NCI-H2227 (cell line): Measurements from ENCODE around the gene HDAC10.
A peak's percentile ranks its signal among the peaks of the same experiment; 100 is the strongest.

Experiments
- DNase-seq: peaks from one replicate; lab custom pipeline; 2025; ENCODE audit not compliant: unreplicated experiment; lab: John Stamatoyannopoulos, UW

Gene HDAC10

GRCh38 chr22:50257041-50257440 is 6.0 kb upstream of the HDAC10 start:
- no peak for DNase-seq

DNA sequence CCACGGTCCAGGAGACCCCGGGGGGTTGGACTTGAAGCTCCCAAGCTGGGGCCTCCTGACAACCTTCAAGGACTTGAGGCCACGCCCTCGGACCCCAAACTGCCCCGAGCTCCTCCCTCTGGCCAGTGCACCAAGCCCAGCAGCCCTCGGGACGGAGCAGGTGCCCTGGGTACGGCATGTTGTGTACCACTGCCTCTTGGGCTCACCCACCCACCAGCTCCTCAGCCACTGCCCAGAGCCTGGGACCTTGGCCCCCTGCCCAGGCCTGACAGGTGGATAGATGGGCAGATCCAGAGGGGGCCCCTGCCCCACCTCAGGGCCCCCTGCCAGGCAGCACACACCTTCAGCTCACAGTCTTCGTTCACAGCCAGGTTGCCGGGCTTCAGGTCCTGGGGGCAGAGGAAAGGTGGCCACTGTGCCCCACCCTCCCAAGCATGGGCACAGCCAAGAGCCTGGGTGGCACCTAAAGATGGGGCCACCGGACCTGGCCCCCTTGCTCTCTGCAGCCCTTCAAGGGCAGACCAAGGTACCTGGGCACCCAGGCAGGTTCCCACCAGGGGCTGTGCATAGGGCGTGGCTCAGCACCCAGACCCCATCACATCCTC is 5.3 kb upstream of the HDAC10 start:
- no peak for DNase-seq

GRCh38 chr22:50255607-50256006 is 4.5 kb upstream of the HDAC10 start:
- no peak for DNase-seq

DNA sequence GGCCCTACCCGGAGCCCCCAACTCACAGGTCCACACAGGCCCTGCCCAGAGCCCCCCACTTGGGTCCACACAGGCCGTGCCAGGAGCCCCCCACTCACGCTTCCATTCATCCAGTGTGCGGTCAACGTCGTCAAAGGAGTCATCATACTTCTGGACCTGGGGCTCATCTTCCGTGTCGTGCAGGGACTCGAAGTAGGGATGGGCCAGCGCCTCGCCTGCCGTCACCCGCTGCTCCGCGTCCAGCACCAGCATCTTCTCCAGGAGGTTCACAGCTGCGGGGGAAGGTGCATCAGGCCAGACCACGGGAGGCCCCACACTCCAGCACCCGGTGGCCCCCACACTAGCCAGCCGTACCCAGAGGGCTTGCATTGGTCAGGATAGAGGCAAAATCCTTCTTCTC is 4.0 kb upstream of the HDAC10 start:
- no peak for DNase-seq

DNA sequence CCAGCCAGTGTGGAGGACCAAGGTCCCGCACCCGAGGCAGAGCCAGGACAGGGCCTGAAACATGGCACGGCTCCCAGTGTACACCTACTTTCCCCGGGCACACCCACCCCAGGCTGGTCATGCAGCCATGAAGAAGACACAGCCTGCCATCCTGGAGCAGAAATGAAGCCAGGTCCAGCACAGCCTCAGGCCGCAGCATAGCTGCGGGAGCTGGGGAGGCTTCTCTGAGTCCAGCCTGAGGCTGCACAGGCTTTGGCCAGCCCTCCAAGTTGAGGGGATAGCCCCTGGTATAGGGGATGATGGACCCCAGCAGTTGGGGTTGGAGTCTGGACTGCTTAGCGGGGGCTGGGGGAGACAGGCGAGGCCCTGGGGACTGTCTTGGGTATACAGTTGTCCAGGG is 2.9 kb upstream of the HDAC10 start:
- no peak for DNase-seq

- no peak for DNase-seq
Observed at GRCh38 chr22:50253046-50253915, 2.2 kb upstream of the HDAC10 start.

DNA sequence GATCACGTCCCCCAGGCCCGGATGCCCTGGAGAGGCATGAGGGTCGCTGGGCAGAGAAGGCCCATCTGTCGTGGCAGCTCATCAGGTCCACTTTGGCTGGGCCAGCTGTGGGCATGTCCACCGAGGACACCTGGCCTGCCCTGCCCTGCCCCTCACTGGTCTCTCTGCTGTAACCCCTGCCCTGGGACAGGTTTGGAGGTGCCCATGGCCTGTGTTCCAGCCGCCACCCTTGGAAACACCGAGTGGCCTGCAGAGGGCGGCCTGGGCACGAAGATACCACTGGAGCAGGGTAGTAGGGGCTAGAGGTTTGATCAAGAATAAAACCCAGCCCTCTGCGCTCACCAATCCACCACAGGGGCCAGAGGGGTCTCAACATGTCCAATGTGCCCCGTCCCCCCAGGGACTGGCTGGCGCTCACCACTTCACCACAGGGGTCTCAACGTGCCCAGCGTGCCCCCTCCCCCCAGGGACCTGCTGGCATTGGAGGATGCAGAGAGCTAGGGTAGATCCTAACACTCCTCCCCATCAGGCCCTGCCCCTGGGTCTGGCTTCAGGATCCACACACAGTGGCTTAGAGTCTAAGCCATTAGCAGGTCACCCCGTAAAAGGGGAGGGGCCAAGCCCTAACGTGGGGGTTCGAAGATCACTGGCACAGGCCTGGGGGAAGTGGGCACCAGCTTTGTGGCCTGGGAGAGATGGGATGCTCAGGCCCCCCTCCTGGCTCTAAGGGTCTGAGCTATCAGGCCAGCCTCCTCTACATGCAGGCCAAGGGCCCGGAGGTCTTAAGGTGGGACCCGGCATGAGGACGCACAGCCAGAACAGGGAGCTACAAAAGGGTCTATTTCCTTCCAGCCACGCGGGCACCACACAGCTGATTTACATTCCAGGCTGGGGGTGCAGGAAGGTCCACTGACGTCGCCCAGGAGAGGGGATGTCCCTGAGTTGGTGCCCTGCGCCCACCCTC is 1.3 kb upstream of the HDAC10 start:
- peak; percentile 32 for DNase-seq

GRCh38 chr22:50251477-50252081 is 514 bp upstream of the HDAC10 start:
- no peak for DNase-seq

GRCh38 chr22:50250249-50250554 is 863 bp downstream of the HDAC10 start:
- DNase-seq, result no peak

DNA sequence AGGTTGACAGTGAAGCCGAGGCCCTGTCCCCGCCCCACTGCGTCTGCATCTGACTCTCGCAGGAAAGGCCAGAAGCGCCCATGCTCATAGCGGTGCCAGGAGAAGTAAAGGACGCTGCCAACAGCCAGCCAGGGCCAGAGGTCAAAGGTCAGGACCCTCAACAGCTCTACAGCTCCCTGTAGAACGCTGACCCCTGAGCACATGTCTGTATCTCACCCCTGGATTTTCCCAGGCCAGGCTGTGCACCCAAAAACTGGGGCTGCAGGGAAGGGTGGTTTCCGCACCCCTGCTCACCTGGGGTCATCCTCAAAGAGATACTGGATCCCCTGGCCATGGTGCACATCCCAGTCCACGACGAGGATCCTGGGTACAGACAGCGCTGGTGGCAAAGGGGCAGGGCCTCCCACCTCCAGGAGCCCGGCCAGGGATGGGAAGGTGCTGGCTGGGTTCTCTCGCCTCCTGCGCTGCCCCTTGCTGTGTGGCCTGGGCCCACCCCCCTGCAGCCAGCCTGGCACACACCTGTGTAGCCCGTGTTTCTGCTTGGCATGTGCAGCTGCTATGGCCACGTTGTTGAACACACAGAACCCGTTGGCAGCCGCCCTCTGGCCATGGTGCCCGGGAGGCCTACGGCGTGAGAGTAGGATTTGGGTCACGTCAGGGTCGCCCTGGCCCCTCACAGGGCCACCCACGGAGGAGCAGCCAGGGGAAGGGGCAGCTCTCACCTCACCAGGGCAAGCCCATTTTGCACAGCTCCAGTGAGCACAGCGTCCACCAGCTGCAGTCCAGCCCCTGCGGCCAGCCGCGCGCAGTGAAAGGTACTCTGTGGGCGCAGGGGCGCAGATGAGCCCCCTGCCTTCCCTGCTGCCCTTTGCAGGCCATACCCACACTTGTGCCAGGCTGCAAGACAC is 1.5 kb downstream of the HDAC10 start:
- no peak for DNase-seq

DNA sequence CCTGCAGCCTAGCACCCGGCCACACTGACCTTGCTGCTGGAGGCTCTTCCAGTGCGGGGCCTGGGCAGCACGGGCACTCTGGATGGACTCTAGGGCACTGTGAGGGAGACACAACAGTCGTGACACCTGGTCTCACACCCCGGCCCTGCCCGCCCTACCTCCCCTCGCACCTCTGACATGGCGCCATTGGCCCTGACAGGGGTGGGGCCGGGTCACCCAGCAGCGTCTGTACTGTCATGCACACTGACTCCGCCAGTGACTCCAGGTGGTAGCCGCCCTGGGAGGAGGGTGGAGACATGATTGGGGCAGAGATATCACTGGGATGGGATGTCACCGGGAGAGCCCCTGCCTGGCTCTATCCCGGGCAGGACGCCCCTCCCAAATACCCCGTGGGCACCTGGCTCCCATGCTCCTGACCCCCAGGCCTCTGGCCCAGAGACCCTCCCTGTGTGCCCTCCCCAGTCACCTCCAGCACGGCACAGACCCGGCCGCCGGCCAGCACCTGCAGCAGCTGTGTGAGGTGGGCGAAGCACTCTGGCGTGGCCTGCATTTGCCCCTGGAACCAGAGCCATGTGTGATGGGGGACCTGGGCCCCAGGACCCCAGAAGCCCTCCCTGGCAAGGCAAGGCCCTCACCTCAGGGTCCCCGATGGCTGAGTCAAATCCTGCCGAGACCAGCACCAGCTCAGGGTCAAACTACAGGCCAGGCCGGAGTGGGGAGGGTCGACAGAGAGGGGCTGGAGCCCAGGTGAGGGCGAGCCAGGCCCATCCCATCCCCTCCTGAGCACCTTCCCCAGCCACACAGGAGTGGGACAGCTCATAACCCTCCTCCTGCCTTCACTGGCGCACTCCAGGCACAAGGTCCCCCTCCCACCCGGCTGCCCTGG is 2.6 kb downstream of the HDAC10 start:
- DNase-seq, result no peak

GRCh38 chr22:50247748-50248147 is 3.3 kb downstream of the HDAC10 start:
- DNase-seq, result peak; percentile 87

- no peak for DNase-seq
Observed at GRCh38 chr22:50246242-50247175, 4.6 kb downstream of the HDAC10 start.

- DNase-seq, result no peak
Observed at GRCh38 chr22:50245214-50246072, 5.6 kb downstream of the HDAC10 start.

- peak; percentile 92 for DNase-seq
Observed at GRCh38 chr22:50244420-50245213, 6.4 kb downstream of the HDAC10 start, which contains the start of gene TUBGCP6. Gene TUBGCP6 (minus strand): TSS chr22:50245023. CDS start chr22:50244459, 564 bp downstream.

DNA sequence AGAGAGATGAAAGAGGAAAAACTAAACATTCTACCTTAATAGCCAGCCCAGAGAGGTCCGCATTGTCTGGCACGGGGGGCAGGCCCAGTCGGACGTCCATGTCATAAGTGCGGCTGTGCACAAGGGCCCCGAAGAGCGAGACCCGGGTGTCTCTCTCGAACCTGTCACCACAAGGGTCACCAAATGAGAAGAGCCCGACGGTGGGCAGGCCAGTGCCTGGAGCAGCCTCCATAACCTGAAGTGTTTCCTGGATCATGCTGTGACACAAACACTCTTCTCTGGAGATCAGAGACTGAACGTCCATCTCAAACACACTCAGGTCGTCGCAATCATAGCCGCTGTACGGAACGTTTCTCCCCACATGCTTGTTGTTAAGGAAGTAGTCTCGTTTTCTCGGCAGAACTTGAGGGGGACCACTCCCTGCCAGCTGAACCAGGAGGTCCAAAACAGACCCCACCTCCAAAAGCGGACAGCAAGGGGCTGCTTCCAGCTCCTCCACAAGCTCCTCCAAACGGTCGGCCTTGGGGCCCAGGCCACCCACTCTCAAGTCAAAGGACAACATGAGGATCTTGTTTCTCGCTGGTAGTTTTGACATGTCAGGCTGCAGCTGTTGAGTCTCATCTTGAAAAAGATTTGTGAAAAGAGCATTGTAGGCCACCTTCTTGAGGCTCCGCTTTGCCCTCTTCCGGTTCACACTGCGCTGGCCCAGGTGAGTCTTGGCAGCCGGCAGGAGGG is 7.2 kb downstream of the HDAC10 start:
- DNase-seq, result no peak
